C1 segment of cervical spinal cord (tissue), 14 donors: ENCODE measurements around the gene HDGFL2.
"Not testable (repeated sequence)": the region's sequence is repeated elsewhere in the genome, so short reads cannot be mapped to it uniquely, and the experiment has no call there.

ENCODE experiments used
- DNase-seq, 14 donors: peaks; one replicate each; lab custom pipeline; 2025; lab: John Stamatoyannopoulos, UW

The HDGFL2 gene

GRCh38 chr19:4531562-4532165 is 59.6 kb downstream of the HDGFL2 start:
- no peak for DNase-seq

DNA sequence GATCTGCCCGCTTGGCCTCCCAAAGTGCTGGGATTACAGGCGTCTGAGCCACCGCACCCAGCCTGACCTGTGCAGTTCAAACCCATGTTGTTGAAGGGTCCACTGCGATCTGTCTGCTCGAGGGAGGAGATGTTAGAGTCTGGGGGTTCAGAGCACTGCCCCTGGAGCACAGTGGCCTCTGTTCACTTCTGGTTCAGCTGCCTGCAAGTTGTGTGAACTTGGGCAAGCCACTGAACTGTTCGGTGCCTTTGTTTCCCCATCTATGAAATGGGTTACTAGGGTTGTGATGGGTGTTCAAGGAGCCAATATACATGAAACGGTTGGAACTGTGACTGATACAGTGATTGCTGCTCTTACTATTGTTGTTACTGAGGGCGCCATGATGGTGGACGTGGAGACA is 61.2 kb downstream of the HDGFL2 start:
- DNase-seq: no peak

GRCh38 chr19:4533835-4534424 is 61.8 kb downstream of the HDGFL2 start:
- DNase-seq: no peak

DNA sequence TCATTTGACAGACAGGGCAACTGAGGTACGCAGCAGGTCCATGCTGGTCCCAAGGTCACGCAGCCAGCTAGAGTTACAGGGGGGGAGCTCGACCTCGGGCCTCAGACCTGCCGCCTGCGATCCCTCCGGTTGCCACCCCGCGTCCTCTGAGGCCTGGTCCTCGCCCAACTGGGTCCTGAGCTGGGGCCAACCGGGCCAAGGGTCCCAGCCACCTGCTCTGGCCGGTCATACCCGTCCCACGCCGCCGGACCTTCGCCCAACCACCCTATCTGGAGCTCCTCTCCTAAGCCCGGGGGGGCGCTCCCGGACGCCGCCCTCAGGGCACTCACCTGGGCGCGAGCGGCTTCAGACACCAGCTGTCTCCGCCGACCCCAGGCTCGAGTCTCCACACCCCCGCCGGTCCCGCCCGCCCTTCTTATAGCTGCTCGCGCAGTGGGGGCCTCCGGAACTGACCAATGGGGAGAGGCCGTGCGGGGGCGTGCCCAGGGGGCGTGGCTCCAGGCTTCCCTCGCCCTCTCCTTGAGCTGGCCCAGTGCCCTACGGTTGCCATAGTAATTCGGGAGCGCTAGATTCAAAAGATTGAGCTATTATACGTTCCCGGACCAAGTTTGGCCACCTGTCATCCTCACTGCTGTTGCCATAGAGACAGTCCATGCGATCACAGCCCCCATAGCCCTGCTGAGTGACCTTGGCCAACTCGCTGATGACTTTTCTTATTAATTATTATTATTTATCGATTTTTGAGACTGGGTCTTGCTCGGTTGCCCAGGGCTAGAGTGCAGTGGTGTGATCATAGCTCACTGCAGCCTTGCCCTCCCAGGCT is 63.0 kb downstream of the HDGFL2 start, which contains the start of gene PLIN5:
TSS of gene PLIN5 (minus strand) at position 389 of the 823 bp plus-strand sequence. CDS start 1,150 bp downstream, outside the sequence.
- peak in 10 of 14 donors; percentile 23 to 72 (median 46) for DNase-seq

- DNase-seq: no peak
Measured at GRCh38 chr19:4536798-4537197, 64.7 kb downstream of the HDGFL2 start.

GRCh38 chr19:4537953-4538600 is 66.0 kb downstream of the HDGFL2 start:
- no peak for DNase-seq

- no peak for DNase-seq
Measured at GRCh38 chr19:4538601-4538954, 66.5 kb downstream of the HDGFL2 start.

- DNase-seq: no peak
Measured at GRCh38 chr19:4539169-4539692, 67.1 kb downstream of the HDGFL2 start.

- peak in 1 of 14 donors; percentile 37 for DNase-seq
Measured at GRCh38 chr19:4539693-4540581, 67.8 kb downstream of the HDGFL2 start, which contains the start of gene LRG1. LRG1 (minus strand) TSS chr19:4540036; CDS start chr19:4540013, 23 bp downstream.

GRCh38 chr19:4541114-4541805 is 69.2 kb downstream of the HDGFL2 start:
- no peak for DNase-seq

DNA sequence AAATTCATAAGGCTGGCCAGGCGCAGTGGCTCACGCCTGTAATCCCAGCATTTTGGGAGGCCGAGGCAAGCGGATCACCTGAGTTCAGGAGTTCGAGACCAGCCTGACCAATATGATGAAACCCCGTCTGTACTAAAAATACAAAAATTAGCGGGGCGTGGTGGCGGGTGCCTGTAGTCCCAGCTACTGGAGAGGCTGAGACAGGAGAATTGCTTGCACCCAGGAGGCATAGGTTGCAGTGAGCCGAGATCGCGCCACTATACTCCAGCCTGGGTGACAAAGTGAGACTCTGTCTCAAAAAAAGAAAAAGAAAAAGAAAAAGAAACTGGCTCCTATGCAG is 69.7 kb downstream of the HDGFL2 start:
- not testable (repeated sequence) for DNase-seq

- DNase-seq: no peak
Measured at GRCh38 chr19:4542896-4543841, 71.1 kb downstream of the HDGFL2 start.

- DNase-seq: no peak
Measured at GRCh38 chr19:4543842-4544647, 71.9 kb downstream of the HDGFL2 start.

- no peak for DNase-seq
Measured at GRCh38 chr19:4547303-4548237, 75.5 kb downstream of the HDGFL2 start.

DNA sequence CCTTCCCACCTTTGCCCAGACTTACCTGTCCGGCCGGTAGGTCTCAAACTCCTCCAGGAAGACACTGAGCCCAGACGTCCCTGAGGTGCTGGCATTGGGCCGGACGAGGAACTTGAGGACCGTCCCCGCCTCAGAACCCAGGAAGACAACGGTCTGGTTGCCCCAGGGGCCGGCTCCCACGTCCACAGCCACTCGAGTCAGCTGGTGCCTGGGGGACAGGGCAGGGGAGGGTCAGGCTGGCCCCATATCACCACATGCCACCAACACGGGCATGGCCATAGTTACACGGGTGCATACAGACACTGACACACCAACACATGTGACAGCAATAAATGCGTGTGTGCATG is 76.1 kb downstream of the HDGFL2 start:
- DNase-seq: no peak

DNA sequence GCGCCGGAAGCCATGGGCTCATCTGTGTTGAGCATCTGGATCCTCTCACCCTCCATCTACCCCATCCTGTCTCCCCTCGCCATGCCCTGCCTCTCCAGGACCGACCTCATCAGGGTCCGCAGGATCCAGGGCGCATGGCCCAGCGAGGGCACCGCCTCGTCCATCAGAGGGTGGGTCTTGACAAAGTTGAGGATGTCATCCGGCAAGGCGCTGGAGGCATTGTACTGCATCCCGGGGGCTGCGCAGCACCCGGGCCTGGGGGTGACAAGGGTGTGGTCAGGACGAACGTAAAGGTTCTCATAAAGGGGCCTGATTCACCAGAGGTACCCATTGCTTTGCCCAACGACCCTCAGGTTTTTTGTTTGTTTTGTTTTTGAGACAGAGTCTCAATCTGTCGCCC is 77.9 kb downstream of the HDGFL2 start:
- no peak for DNase-seq

- DNase-seq: no peak
Measured at GRCh38 chr19:4550479-4551050, 78.5 kb downstream of the HDGFL2 start.
